SU-DHL-6 (cell line): ENCODE measurements around the gene KRT15.

Experiments used
- H2AFZ ChIP-seq: fragments of 200-600 bp; sonication (generic); 2 replicates; pipeline ENCODE4 v1.6.1; 2014; ENCODE audit warnings: low read depth, mild to moderate bottlenecking, moderate library complexity, mixed read lengths, antibody characterized with exemption, low read length; ENCODE audit not compliant: severe bottlenecking
- H3F3A ChIP-seq: fragments of 200-600 bp; shearing (Covaris generic); 2 replicates; pipeline ENCODE4 v1.6.0; 2016; ENCODE audit warnings: antibody characterized with exemption, mild to moderate bottlenecking; ENCODE audit not compliant: insufficient read depth
- H3K27ac ChIP-seq: fragments of 200-600 bp; sonication (generic); 2 replicates; pipeline ENCODE4 v1.5.1; 2016; ENCODE audit warnings: low read depth, mild to moderate bottlenecking, low read length, moderate library complexity, mixed read lengths
- H3K27me3 ChIP-seq: fragments of 200-600 bp; sonication (generic), shearing (Covaris generic); 2 replicates; pipeline ENCODE4 v1.6.0; 2014; ENCODE audit warnings: mild to moderate bottlenecking, low read length
- H3K36me3 ChIP-seq: fragments of 200-600 bp; sonication (generic); 2 replicates; pipeline ENCODE4 v1.6.1; 2014; ENCODE audit warnings: mild to moderate bottlenecking, low read length, mixed read lengths
- H3K4me2 ChIP-seq: fragments of 300-600, 200-600 bp; shearing (Covaris generic), sonication (generic); 2 replicates; pipeline ENCODE4 v1.6.0; 2014; ENCODE audit warnings: low read length, low read depth, mild to moderate bottlenecking; ENCODE audit not compliant: poor library complexity, severe bottlenecking
- H3K4me3 ChIP-seq: fragments of 200-600 bp; sonication (generic); 2 replicates; pipeline ENCODE4 v1.5.1; 2014; ENCODE audit warnings: antibody characterized with exemption, low read length, mild to moderate bottlenecking, mixed read lengths; ENCODE audit not compliant: insufficient read depth, poor library complexity, severe bottlenecking
- H3K79me2 ChIP-seq: fragments of 200-600 bp; sonication (generic); 2 replicates; pipeline ENCODE4 v1.6.1; 2014; ENCODE audit warnings: mild to moderate bottlenecking, low read length, moderate library complexity; ENCODE audit not compliant: insufficient read depth
- H3K9ac ChIP-seq: fragments of 200-600 bp; sonication (generic); 2 replicates; pipeline ENCODE4 v1.7.0; 2014; ENCODE audit warnings: mild to moderate bottlenecking, low read length
- H3K9me2 ChIP-seq: fragments of 200-600 bp; sonication (generic); replicated peaks from 2 replicates; pipeline ENCODE4 v1.6.1; 2014; ENCODE audit warnings: low read length; ENCODE audit not compliant: insufficient read depth
- H3K9me3 ChIP-seq: fragments of 200-600 bp; sonication (generic); 2 replicates; pipeline ENCODE4 v1.6.1; 2014; ENCODE audit warnings: low read length, mixed read lengths; ENCODE audit not compliant: insufficient read depth
- H4K20me1 ChIP-seq: fragments of 200-600 bp; sonication (generic); 2 replicates; pipeline ENCODE4 v1.6.1; 2014; ENCODE audit warnings: low read depth, mild to moderate bottlenecking, antibody characterized with exemption, low read length, moderate library complexity, mixed read lengths
- CTCF ChIP-seq: fragments of 200-600 bp; sonication (generic); IDR thresholded peaks from one replicate; pipeline ENCODE4 v1.5.1; 2017; ENCODE audit warnings: antibody characterized with exemption, mild to moderate bottlenecking, low read length, moderate library complexity; ENCODE audit not compliant: insufficient read depth, poor library complexity, severe bottlenecking
- EZH2phosphoT487 ChIP-seq: fragments of 200-600 bp; sonication (generic), shearing (Covaris generic); conservative IDR thresholded peaks from 2 replicates; pipeline ENCODE4 v1.6.1; 2018; ENCODE audit warnings: mild to moderate bottlenecking, antibody characterized with exemption, low read length, moderate library complexity, mixed read lengths

KRT15 gene

GRCh38 chr17:41556931-41557330 lies 38.2 kb upstream of the KRT15 start:
- H3K79me2 ChIP-seq: no peaks in the 10 kb centered on the region
- TF ChIP-seq CTCF (no peak), EZH2phosphoT487 (no peak)
- no peak overlapping the region for H3K9ac ChIP-seq
- no peak overlapping the region for H3K27ac ChIP-seq
- H3K36me3 ChIP-seq: no peaks in the 10 kb centered on the region
- H3K9me2 ChIP-seq: no peaks in the 10 kb centered on the region
- no peaks in the 10 kb centered on the region for H3K27me3 ChIP-seq
- no peak overlapping the region for H3K4me3 ChIP-seq
- H3K9me3 ChIP-seq: no peaks in the 10 kb centered on the region
- H3F3A ChIP-seq: no peaks in the 10 kb centered on the region
- no peaks in the 10 kb centered on the region for H4K20me1 ChIP-seq
- no peak overlapping the region for H2AFZ ChIP-seq
- no peak overlapping the region for H3K4me2 ChIP-seq

GRCh38 chr17:41556306-41556705 lies 37.6 kb upstream of the KRT15 start:
- TF ChIP-seq EZH2phosphoT487 (no peak), CTCF (no peak)
- Histone ChIP-seq H4K20me1 (no peaks in the 10 kb centered on the region), H2AFZ (no peak overlapping the region), H3K9me2 (no peaks in the 10 kb centered on the region), H3K9ac (no peak overlapping the region), H3K9me3 (no peaks in the 10 kb centered on the region), H3K27me3 (no peaks in the 10 kb centered on the region), H3K4me3 (no peak overlapping the region), H3K36me3 (no peaks in the 10 kb centered on the region), H3K4me2 (no peak overlapping the region), H3F3A (no peaks in the 10 kb centered on the region), H3K79me2 (no peaks in the 10 kb centered on the region), H3K27ac (no peak overlapping the region)

GRCh38 chr17:41555105-41555887 lies 36.6 kb upstream of the KRT15 start:
- TF ChIP-seq CTCF: no peak
- TF ChIP-seq EZH2phosphoT487: no peak
- H3K79me2 ChIP-seq: no peaks in the 10 kb centered on the region
- H3K4me3 ChIP-seq: no peak overlapping the region
- no peak overlapping the region for H2AFZ ChIP-seq
- no peak overlapping the region for H3K27ac ChIP-seq
- no peaks in the 10 kb centered on the region for H3K36me3 ChIP-seq
- H3K4me2 ChIP-seq: no peak overlapping the region
- no peaks in the 10 kb centered on the region for H3K9me3 ChIP-seq
- no peaks in the 10 kb centered on the region for H3F3A ChIP-seq
- H4K20me1 ChIP-seq: no peaks in the 10 kb centered on the region
- no peak overlapping the region for H3K9ac ChIP-seq
- no peaks in the 10 kb centered on the region for H3K27me3 ChIP-seq
- H3K9me2 ChIP-seq: no peaks in the 10 kb centered on the region
